HG03354 (cell line): ENCODE data around the gene EIF4G3.
"Not testable (repeated sequence)": the region's sequence is repeated elsewhere in the genome, so short reads cannot be mapped to it uniquely, and the experiment has no call there.

Experiments
- ATAC-seq: cut with Tn5 transposase; IDR thresholded peaks from one replicate; pipeline ENCODE4 v1.9.1; 2021; ENCODE audit warnings: mild to moderate bottlenecking; ENCODE audit not compliant: unreplicated experiment, poor library complexity, severe bottlenecking

Gene EIF4G3

DNA sequence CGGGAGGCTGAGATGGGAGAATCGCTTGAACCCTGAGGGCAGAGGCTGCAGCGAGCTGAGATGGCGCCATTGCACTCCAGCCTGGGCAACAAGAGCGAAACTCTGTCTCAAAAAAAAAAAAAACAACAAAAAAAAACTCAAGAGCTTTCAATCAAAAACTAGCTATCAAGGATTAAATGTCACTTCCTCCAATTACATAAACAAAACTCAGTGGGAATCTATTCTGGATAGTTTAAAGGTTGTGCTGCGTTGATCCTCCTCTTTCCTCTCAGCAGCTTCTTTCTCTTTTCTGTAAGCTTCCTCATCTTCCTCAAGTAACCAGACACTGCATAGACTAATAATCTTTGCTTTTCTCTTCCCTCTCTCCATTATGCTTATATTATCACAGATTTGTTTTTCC lies 20.7 kb downstream of the EIF4G3 start:
- ATAC-seq: no peak

DNA sequence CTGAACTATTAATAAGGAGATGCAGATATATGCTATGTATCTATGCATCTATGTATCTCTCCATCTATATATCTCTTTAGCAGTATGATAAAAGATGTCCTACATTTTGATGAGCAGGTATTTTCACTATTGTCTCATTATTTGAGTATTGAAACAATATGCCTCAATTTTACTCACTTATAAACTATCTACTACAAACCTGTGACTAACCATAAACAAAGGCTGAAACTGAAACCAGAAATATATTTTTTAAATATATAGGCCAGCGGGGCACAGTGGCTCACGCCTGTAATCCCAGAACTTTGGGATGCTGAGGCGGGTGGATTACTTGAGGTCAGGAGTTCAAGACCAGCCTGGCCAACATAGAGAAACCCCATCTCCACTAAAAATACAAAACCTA lies 22.0 kb downstream of the EIF4G3 start:
- ATAC-seq: no peak

DNA sequence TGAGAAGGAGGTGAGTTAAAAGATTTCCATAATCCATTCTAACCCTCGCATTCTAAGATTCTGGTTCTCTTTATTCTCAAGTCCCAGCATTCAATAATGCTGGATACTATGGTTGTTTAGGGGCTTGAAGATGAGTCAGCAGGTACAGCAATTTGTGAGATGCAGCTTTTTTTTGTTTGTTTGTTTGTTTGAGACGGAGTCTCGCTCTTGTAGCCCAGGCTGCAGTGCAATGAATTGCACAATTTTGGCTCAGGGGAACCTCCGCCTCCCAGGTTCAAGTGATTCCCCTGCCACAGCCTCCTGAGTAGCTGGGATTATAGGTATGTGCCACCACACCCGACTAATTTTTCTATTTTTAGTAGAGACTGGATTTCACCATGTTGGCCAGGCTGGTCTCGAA lies 23.3 kb downstream of the EIF4G3 start:
- no peak for ATAC-seq

DNA sequence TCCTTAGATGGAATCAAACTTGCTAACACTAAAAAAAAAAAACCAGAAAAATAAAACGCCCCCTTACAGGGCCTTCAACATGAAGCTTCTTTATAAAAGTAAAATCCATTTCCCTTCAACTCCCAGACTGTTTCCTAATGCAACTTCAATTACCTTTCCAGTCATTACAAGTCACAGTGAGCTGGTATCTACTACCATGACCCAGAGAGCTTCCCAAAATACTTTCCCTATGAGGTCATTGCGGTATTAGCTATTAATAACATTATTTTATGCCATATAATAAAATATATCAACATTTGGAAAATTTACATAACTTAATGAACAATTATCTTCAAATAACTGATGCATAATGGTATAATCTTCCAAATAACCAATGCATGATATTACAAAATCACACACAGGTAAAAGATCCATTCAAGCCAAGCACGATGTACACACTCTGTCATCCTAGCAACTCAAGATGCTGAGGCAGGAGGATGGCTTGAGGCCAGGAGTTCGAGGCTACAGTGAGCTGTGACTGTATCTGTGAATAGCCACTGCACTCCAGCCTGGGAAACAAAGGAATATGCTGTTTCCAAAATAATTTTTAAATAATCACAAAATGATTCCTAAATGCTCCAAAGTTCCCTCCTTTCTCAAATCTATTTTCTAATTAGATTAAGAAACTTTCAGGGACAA lies 24.1 kb downstream of the EIF4G3 start:
- ATAC-seq: no peak

DNA sequence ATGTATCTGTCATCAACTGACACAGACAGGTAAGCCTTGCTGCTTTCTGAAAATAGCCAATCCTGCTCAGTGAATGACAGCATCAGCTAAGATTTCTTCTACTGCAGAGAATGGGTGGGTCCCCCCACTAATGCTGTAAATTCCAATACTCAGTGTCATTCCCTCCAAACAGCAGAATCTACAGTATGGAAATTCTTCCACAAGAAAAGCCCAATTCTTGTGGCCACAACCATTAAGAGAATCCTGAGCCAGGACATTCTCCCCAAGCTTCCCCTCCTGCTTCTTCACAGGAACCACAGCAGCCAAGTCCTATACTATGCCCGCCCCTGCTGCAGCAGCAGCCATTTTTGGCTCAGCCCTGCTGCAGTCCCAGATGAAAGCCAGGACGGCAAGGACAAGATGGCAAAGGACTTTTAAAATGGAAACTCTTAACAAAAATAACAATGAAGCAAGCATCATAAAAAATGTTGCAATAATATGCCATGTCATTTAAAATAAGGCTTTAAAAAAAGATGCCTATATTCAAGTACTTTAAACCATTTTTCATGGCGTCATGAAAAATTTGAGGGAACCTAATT lies 26.8 kb downstream of the EIF4G3 start:
- ATAC-seq: no peak

DNA sequence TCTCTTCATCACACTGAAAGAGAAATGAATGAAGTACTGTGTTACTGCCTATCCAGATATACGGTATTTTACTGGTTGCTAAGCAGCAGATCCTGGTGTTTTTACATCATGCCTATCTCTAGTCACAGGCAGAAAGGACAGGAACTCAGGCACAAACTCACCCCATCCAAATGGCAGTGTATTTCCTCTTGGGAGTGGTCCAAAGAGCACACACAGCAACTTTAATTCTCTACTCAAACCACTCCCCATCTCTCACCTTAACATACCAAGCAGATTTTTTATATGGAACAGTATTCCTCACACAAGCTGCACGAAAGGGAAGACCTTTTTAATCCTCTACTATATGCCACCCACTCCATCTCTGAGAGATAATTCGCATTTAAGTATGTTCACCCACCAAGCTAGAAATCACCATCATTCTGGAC lies 27.3 kb downstream of the EIF4G3 start:
- ATAC-seq: no peak

DNA sequence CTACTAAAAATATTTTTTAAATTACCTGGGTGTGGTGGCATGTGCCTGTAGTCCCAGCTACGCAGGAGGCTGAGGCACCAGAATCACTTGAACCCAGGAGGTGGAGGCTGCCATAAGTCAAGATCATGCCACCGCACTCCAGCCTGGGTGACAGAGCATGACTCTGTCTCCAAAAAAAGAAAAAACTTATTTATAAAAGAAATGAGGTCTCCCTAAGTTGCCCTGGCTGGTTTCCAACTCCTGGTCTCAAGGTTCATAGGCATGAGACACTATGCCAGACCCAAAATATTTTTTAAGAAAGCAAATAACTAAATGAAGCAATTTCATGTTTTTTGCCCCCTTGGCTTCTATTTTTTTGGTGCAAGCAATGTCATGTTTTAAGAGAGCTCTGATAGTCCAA lies 32.9 kb downstream of the EIF4G3 start:
- no peak for ATAC-seq

DNA sequence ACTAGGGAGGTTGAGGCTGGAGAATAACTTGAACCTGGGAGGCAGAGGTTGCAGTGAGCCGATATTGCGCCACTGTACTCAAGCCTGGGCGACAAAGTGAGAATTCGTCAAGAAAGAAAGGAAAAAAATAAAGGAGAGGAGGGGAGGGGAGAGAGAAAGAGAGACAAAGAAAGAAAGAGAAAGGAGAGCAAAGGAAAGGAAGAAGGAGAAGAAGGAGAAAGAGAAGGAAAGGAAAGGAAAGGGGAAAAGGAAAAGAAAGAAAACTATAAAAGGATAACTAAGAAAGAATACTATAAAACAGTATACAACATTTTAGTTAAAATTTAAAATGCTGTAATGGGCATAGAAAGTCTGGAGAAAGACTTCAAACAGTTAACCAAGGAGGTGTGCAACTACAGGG lies 33.6 kb downstream of the EIF4G3 start:
- no peak for ATAC-seq

DNA sequence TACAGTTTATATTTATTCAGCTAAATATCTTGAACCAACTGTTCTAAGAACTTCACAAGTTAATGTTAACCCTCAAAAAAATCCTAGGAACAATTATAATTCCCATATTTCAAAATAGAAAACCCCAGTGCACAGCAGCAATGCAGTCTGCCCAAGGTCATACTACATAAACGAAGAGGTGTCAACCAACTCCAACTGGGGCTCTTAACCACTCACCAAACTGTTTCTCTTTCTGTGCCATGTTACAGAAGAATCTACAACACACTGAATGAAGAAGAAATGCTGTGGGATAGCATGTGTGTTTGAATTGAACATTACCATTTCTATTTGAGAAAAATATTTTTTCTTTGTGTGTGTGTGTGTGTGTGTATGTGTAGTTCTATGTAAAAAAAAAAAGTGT lies 35.7 kb downstream of the EIF4G3 start:
- ATAC-seq: no peak

DNA sequence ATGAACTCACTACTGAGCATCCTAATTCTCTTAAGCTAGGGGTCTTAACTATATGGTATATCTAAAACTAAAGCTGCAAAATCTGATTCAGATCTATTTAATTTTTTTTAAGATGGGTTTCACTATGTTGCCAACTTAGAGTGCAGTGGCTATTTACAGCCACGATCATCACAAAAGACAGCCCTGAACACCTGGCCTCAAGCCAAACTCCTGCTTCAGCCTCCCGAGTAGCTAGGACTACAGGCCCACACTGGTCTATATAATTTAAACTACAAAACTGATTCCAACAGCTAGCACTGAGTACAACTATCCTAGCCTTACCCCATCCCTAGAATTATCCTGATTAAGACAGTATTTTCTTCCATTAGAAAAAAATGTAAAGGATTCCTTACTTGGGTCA lies 37.1 kb downstream of the EIF4G3 start:
- no peak for ATAC-seq

DNA sequence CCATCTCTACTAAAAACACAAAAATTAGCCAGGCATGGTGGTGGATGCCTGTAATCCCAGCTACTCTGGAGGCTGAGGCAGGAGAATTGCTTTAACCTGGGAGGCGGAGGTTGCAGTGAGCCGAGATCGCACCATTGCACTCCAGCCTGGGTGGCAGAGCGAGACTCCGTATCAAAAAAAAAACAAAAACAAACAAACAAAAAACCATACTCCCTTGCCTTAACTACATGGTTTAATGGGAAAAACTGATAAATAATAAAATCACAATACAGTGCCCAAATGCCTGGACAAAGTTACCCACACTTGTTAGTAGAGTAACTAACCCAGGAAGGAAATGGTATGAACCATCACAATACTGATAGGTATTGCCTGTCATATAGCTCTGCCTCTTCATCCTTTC lies 40.4 kb downstream of the EIF4G3 start:
- ATAC-seq: not testable (repeated sequence)

DNA sequence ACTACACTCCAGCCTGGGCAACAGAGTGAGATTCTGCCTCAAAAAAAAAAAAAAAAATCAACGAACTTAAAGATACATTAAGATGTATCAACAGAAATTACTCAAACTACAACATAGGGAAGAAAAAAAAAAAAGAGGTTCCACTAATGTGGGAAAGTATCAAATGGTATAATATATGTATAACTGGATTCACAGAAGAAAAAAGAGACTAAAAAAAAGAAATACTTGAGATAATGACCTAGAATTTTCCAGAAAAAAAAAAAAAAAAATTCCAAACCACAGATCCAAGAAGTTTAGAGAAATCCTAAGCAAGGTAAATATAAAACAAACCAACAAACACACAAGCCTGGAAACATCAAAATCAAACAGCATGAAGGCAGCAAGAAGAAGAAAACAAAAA lies 45.5 kb downstream of the EIF4G3 start:
- ATAC-seq: no peak

DNA sequence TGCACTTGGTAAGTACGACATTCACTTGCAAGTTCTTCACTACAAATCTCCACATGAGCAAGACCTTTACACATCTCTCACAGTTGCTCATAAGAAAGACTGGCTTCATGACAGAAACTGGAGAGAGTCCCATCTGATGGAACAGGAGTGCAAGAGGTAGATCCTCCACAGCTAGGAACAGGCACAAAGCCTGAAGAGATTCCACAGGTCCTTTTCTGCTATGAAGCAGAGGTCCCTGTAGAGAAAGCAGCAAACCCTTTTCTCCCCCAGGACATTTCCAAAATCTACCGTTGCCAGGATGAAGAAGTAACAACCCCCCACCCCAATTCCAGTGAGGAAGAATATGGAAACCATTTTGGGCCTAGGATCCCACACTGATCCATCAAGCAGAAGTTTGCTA lies 47.3 kb downstream of the EIF4G3 start:
- no peak for ATAC-seq

DNA sequence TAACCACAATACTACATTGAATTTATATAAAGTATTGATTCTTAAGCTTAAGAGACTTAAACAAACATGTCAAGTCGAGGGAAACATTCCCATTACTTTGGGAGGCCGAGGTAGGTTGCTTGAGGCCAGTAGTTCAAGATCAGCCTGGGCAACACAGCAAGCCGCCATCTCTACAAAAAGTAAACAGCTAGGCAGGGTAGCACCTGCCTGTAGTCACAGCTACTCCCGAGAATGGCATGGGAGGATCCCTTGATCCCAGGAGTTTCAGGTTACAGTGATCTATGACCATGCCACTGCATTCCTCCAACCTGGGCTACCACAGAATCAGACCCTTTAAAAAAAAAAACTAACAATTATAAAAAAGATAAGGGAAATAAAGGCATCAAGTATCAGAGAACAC lies 50.4 kb downstream of the EIF4G3 start:
- ATAC-seq: no peak

DNA sequence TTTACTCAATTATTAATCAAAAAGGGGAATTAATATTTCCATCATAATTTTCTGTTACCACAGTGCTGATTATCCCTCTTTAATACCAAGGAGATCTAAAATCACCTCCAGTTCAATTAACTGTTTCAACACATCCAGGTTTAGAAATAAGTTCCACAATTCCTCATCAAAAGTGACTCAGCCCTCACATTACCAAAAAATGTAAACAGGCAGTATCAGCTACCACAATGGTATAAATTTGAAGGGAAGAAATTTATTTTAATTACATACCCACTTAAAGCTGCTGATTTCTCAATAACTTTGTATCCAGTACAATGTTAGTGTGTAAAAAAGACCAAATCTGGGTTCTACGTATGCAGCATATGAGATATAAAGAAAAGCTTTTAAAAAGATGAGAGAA lies 51.9 kb downstream of the EIF4G3 start:
- no peak for ATAC-seq

DNA sequence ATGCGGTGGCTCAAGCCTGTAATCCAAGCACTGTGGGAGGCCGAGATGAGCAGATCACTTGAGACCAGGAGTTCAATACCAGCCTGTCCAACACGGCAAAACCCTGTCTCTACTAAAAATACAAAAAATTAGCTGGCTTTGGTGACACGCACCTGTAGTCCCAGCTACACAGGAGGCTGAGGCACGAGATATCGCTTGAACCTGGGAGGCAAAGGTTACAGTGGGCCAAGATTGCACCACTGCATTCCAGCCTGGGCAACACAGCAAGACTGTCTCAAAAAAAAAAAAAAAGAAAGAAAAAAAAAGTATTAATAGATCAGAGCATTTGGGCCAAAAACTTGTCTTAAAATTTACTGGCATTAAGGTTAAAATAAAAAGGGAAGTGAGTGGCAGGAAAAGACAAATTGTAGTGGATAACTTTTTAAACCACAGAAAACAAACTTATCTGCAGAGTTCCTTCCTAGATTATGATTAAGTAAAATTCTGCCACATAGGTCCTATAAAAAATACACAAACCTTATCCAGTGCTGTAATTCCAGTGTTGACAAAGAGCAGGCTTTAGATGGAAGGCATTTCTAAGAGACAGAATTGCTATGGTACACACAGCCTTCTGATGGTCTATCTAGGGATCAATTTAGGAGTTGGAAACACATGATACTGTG lies 53.3 kb downstream of the EIF4G3 start:
- ATAC-seq: no peak

DNA sequence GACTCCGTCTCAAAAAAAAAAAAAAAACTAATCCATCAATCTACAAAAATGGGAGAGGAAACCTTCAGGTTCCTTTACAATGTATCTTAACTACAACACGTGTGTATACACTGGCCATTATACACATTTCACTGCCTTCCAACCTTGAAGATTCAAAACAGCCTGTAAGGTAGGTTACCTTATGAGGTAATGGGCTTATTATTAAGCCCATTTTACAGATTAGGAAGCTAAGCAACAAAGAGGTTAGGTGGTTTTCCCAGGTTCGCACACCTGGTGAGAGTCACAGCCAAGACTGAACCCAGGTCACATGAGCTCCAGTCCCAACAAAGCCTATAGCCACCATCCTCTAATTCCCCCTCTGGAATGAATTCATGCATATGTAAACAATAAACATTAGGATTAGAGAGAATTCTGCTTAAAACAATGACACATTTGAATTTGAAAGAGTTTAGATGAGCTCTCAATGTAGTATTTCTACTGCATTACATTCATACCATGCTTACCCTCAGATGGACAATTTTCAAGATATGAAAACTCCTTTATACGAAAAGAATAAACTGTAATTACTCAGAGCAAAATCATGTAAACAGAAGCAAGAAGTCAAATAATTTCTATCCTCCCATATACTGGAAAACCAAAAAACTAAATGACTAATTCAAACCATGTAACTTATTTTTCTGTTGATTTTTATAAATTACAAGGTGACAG lies 54.8 kb downstream of the EIF4G3 start:
- no peak for ATAC-seq

DNA sequence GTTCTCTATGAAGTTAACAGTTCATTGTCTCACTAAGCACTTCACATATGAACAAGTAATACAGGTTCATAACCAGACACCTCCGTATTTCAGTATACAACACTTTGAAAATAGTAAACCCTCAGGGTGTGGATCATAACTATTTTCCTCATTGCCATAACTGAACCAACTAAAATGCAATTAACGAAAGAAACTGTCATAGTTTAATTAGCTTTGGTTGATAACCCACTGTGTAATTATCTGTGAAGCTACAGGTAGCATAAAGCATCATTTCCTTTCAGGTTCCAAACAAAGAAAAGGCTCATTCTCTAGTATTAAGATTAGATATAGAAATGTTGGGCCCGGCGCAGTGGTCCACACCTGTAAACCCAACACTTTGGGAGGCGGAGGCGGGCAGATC lies 58.5 kb downstream of the EIF4G3 start:
- ATAC-seq: no peak

DNA sequence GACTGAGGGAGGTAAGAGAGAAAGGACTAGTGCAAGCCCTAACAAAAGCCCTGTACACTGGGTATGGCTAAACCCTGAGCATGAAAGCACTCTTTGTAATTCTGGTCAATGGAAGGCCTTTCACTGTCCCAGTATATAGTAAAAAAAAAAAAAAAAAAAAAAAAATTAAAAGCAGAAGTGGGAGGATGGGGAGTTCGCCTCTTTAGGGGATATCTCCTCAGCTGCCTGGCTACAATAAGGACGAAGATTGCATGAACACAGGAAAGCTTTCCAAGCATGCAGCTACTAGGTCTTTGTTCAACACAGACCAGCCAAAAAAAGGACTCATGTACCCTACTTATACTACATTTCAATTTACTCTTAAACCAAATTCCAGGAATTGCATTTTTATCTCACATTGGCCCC lies 59.1 kb downstream of the EIF4G3 start:
- no peak for ATAC-seq

DNA sequence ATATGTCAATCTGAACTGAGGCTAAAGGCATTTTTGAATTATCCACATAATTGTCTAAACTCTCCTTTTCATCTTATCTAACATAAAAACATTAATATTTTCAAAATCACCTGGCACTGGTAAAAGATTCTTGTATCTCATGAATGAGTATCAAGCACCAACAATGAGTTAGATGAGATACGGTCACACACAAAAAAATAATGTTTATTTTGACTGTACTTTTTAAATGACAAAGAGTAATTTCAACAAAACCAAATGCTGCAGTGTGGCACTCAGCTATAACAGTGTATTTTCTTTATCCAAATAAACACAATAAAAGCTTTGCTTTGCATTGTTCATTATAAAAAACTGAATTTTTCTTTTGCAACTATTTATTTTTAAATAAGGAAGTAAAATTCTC lies 59.5 kb downstream of the EIF4G3 start:
- no peak for ATAC-seq
